Fibroblast of lung (primary cell): ENCODE results near the gene TTC19.

ENCODE experiments used
- CTCF ChIP-seq, 2 donors: IDR thresholded peaks in 1 of 2; conservative IDR thresholded peaks in 1 of 2; 1 replicate in 1 of 2; 2 replicates in 1 of 2; pipeline ENCODE4 v1.5.1; 2011 to 2012; ENCODE audit warnings: low read length in 2 of 2, control low read depth in 1 of 2, inconsistent platforms in 1 of 2, low read depth in 1 of 2, mild to moderate bottlenecking in 1 of 2
- EZH2 ChIP-seq: IDR thresholded peaks from 2 replicates; pipeline ENCODE4 v1.5.1; 2012; ENCODE audit warnings: low read length, control low read depth, mild to moderate bottlenecking; ENCODE audit errors: missing control alignments

GRCh38 chr17:16026895-16027294 lies 27.3 kb downstream of the TTC19 start:
- TF ChIP-seq CTCF (conservative IDR thresholded peaks at IDR 0.05 in 1 of 2, IDR thresholded peaks at IDR 0.05 in 1 of 2; ENCODE audit: low read depth in 1 of 2, low read length in 2 of 2) (no peak), EZH2 (no peak)
